OCI-LY7 (cell line): Measurements from ENCODE around the gene ZNF554. TPM values are rescaled to one million over a fixed set of nuclear protein-coding genes. Genes with fewer than 3 reads are reported as not detected.

Source experiments
- BruUV-seq: library from RNA; stranded (reverse); fragments of 400-500 nt; replicated peaks from 2 replicates; lab custom pipeline; 2021; lab: Mats Ljungman, UMichigan
- CTCF ChIA-PET: fragments of 300-600 bp; sonication (Branson Sonifier 250); formaldehyde crosslinking; loops from one replicate; lab custom pipeline; 2022; ENCODE audit warnings: antibody characterized with exemption; ENCODE audit not compliant: unreplicated experiment; lab: Charles Lee
- POLR2A ChIA-PET: fragments of 300-600 bp; sonication (Branson Sonifier 250); formaldehyde crosslinking; loops from one replicate; lab custom pipeline; 2022; ENCODE audit warnings: antibody characterized with exemption; lab: Charles Lee
- DNase-seq: peaks from one replicate; pipeline ENCODE4 v3.0.0-alpha.2; 2015; ENCODE audit warnings: low spot score
- H2AFZ ChIP-seq: fragments of 200-600 bp; sonication (generic), shearing (Covaris generic); 2 replicates; pipeline ENCODE4 v1.6.1; 2014; ENCODE audit warnings: mild to moderate bottlenecking, antibody characterized with exemption, low read length, moderate library complexity
- H3K27ac ChIP-seq: fragments of 200-600 bp; sonication (generic); 2 replicates; pipeline ENCODE4 v1.5.1; 2014; ENCODE audit warnings: mixed run types, low read depth, mild to moderate bottlenecking, moderate library complexity, low read length, inconsistent platforms; ENCODE audit not compliant: poor library complexity, severe bottlenecking
- H3K36me3 ChIP-seq: fragments of 200-600 bp; sonication (generic); 2 replicates; pipeline ENCODE4 v1.6.1; 2014; ENCODE audit warnings: mild to moderate bottlenecking, antibody characterized with exemption, low read length, moderate library complexity, mixed read lengths; ENCODE audit not compliant: insufficient read depth
- H3K4me1 ChIP-seq: fragments of 200-600 bp; sonication (generic); 2 replicates; pipeline ENCODE4 v1.5.1; 2014; ENCODE audit warnings: mild to moderate bottlenecking, low read length; ENCODE audit not compliant: insufficient read depth, poor library complexity, severe bottlenecking
- H3K4me2 ChIP-seq: fragments of 200-600 bp; sonication (generic); 2 replicates; pipeline ENCODE4 v1.6.1; 2014; ENCODE audit warnings: mild to moderate bottlenecking, low read length
- H3K4me3 ChIP-seq: fragments of 200-600 bp; sonication (generic); 2 replicates; pipeline ENCODE4 v1.5.1; 2014; ENCODE audit warnings: mild to moderate bottlenecking, low read depth, low read length; ENCODE audit not compliant: poor library complexity, severe bottlenecking
- H3K79me2 ChIP-seq: fragments of 200-600 bp; sonication (generic); 2 replicates; pipeline ENCODE4 v1.6.1; 2016; ENCODE audit warnings: low read depth, mild to moderate bottlenecking, low read length, moderate library complexity, mixed read lengths; ENCODE audit not compliant: insufficient read depth
- H3K9me2 ChIP-seq: fragments of 200-600 bp; sonication (generic); 2 replicates; pipeline ENCODE4 v1.6.1; 2016; ENCODE audit warnings: mild to moderate bottlenecking, low read length, mixed read lengths; ENCODE audit not compliant: insufficient read depth
- H3K9me3 ChIP-seq: fragments of 200-600 bp; sonication (generic); 2 replicates; pipeline ENCODE4 v1.6.1; 2014; ENCODE audit warnings: mild to moderate bottlenecking, mixed run types, low read length, mixed read lengths
- H4K20me1 ChIP-seq: fragments of 200-600 bp; sonication (generic); 2 replicates; pipeline ENCODE4 v1.6.1; 2014; ENCODE audit warnings: mild to moderate bottlenecking, antibody characterized with exemption, low read length, moderate library complexity, mixed read lengths; ENCODE audit not compliant: insufficient read depth
- CTCF ChIP-seq: fragments of 200-600 bp; sonication (generic); conservative IDR thresholded peaks from 2 replicates; pipeline ENCODE4 v1.5.1; 2014; ENCODE audit warnings: mild to moderate bottlenecking, antibody characterized with exemption, low read length, moderate library complexity, mixed read lengths
- EZH2phosphoT487 ChIP-seq: fragments of 200-600 bp; sonication (generic); IDR thresholded peaks from 2 replicates; pipeline ENCODE4 v1.6.1; 2018; ENCODE audit warnings: low read depth, borderline replicate concordance, mild to moderate bottlenecking, mixed run types, antibody characterized with exemption, low read length, moderate library complexity, mixed read lengths
- intact Hi-C: fragments of 100-400 bp; cut with micrococcal nuclease; formaldehyde crosslinking; loops from one replicate; pipeline ENCODE4 v1.10.0; 2022; ENCODE audit not compliant: unreplicated experiment
- total RNA-seq, 2 experiments: library from RNA; depleted of rRNA in 1 of 2; stranded (reverse); fragments of >200 nt in 1 of 2; shearing (Covaris generic) in 1 of 2; gene quantifications; 2 replicates each; pipeline ENCODE4 v1.2.3, GENCODE V29; 2014 to 2022

The ZNF554 gene
- total RNA-seq, 2 experiments from 2014 or later: 3.9 to 4.4 TPM

GRCh38 chr19:2827022-2827421 lies 7.4 kb downstream of the ZNF554 start:
- ChIA-PET CTCF (no interaction called here), POLR2A (no interaction called here)
- Histone ChIP-seq H3K79me2 (no peaks in the 10 kb centered on the region), H3K4me2 (no peak overlapping the region), H3K9me2 (no peaks in the 10 kb centered on the region), H3K9me3 (no peaks in the 10 kb centered on the region), H3K4me1 (no peaks in the 10 kb centered on the region), H3K36me3 (no peaks in the 10 kb centered on the region), H2AFZ (no peak overlapping the region), H3K27ac (no peak overlapping the region), H4K20me1 (no peaks in the 10 kb centered on the region), H3K4me3 (no peak overlapping the region)
- no TSS peak for BruUV-seq
- intact Hi-C loops: no loop called here
- no peak for DNase-seq
- no peak for TF ChIP-seq CTCF
- no peak for TF ChIP-seq EZH2phosphoT487

GRCh38 chr19:2827840-2828489 lies 8.3 kb downstream of the ZNF554 start:
- H3K79me2 ChIP-seq: no peaks in the 10 kb centered on the region
- no peaks in the 10 kb centered on the region for H3K36me3 ChIP-seq
- H2AFZ ChIP-seq: no peak overlapping the region
- no peaks in the 10 kb centered on the region for H4K20me1 ChIP-seq
- intact Hi-C loops: no loop called here
- H3K9me3 ChIP-seq: peaks cover 3% of the 10 kb centered on the region; the same call in 1 of the 2 replicates
- no peak for TF ChIP-seq EZH2phosphoT487
- no peak for TF ChIP-seq CTCF
- no peaks in the 10 kb centered on the region for H3K4me1 ChIP-seq
- no peak overlapping the region for H3K4me2 ChIP-seq
- H3K9me2 ChIP-seq: no peaks in the 10 kb centered on the region
- H3K4me3 ChIP-seq: no peak overlapping the region
- no peak overlapping the region for H3K27ac ChIP-seq
- no peak for DNase-seq
- BruUV-seq: TSS peak; percentile 38
- ChIA-PET CTCF (no interaction called here), POLR2A (no interaction called here)

GRCh38 chr19:2834294-2834871 lies 14.7 kb downstream of the ZNF554 start:
- CTCF ChIA-PET: no interaction called here

More at GRCh38 chr19:2834294-2834871, 14.7 kb downstream of the ZNF554 start:
- BruUV-seq: no TSS peak
- no peak for TF ChIP-seq EZH2phosphoT487
- TF ChIP-seq CTCF: no peak
- H3K4me1 ChIP-seq: no peaks in the 10 kb centered on the region
- H3K27ac ChIP-seq: no peak overlapping the region
- intact Hi-C loops: no loop called here
- POLR2A ChIA-PET: no interaction called here
- peaks cover 23% of the 10 kb centered on the region for H3K9me3 ChIP-seq
- H3K4me2 ChIP-seq: no peak overlapping the region
- H3K79me2 ChIP-seq: no peaks in the 10 kb centered on the region
- H3K4me3 ChIP-seq: no peak overlapping the region
- H2AFZ ChIP-seq: no peak overlapping the region
- no peaks in the 10 kb centered on the region for H3K36me3 ChIP-seq
- no peaks in the 10 kb centered on the region for H3K9me2 ChIP-seq
- H4K20me1 ChIP-seq: no peaks in the 10 kb centered on the region
- DNase-seq: no peak
